GM19397 (cell line): ENCODE results near the gene C12orf43.

ENCODE experiments used
- ATAC-seq: cut with Tn5 transposase; IDR thresholded peaks from one replicate; pipeline ENCODE4 v1.9.1; 2021; ENCODE audit warnings: mild to moderate bottlenecking, moderate library complexity; ENCODE audit not compliant: unreplicated experiment

C12orf43 gene

DNA sequence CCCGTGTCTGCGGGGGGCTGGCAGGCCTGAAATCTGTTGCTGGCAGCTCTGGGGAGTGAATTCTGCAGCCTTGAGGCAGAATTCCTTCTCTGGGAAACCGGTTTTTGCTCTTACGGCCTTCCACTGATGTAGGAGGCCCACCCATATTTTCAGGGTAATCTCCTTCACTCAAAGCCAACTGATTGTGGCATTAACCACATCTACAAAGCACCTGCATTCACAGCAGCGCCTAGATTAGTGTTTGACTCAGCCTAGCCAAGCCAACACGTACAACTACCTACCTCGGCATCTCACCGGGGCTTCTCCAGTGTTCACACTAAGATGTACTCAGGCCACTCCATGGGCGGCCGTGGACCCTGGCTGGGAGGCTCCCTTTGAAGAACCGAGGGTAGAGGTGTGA lies 15.8 kb downstream of the C12orf43 start:
- no peak for ATAC-seq

DNA sequence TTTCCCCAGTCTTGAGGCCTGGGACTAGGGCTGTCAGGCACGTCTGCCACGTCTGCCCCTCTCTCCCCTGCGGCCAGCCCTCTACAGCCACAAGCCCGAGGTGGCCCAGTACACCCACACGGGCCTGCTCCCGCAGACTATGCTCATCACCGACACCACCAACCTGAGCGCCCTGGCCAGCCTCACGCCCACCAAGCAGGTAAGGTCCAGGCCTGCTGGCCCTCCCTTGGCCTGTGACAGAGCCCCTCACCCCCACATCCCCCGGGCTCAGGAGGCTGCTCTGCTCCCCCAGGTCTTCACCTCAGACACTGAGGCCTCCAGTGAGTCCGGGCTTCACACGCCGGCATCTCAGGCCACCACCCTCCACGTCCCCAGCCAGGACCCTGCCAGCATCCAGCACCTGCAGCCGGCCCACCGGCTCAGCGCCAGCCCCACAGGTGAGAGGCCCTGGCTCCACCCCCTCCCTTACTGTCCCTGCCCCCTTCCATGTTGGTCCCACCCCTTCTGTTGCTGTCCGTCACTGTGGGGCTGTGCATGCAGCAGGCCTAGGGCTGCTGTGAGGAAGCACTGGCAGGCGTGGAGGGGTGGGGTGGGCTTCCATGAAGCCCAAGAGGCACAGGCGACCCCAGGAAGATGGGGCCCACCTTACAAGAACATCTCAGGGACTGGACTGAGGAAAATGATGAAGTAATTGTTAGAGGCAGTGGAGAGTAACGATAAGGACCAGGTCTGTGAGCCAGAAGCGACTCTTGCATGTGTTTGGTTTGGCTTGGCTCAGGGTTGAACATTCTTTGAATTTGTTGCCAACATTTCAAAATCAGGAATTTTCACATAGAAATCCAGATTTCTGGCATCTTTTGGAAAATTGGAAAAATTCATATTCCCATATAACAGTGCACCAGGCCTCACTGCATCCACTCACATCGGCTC lies 16.8 kb downstream of the C12orf43 start:
- no peak for ATAC-seq

DNA sequence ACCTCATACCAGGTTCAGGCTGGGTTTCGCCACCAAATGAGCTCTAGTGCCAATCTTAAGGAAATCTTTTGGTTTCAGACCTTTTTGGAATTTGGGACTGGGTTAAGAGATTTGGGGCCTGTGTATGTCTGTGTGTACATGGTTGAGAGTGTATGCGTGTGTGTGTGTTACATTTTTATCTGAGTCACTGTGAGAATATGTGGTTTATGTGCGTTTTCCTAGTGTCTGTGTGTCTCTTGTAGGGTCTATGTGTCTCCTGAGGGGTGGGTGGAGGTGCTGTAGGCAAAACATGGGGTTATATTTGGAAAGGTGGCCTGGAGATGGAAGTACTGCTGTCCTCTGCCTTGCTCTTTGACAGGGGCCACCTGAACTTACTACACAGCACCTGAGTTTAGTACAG lies 17.9 kb downstream of the C12orf43 start:
- ATAC-seq: no peak

DNA sequence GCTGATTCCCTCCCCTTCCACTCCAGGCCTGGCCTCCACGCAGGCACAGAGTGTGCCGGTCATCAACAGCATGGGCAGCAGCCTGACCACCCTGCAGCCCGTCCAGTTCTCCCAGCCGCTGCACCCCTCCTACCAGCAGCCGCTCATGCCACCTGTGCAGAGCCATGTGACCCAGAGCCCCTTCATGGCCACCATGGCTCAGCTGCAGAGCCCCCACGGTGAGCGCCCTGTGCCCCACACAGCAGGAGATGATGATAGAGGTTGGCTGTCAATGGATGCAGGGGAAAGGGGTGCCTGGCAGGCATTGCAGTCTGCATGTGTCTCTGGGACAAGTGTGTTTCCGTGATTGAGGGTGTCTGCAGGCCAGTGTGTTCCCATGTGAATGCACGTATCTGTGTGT lies 18.8 kb downstream of the C12orf43 start:
- no peak for ATAC-seq

DNA sequence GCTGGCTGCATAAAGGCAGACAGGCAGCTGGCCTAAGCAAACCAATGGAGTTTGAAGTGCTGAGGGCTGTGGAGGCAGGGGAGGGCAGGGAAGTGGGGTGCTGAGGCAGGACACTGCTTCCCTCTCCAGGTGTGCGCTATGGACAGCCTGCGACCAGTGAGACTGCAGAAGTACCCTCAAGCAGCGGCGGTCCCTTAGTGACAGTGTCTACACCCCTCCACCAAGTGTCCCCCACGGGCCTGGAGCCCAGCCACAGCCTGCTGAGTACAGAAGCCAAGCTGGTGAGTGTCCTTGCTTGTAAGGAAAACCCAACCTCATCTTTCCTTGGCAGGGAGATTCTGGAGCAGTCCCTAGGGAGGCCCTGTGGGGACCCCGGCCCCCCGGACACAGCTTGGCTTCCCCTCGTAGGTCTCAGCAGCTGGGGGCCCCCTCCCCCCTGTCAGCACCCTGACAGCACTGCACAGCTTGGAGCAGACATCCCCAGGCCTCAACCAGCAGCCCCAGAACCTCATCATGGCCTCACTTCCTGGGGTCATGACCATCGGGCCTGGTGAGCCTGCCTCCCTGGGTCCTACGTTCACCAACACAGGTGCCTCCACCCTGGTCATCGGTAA lies 20.0 kb downstream of the C12orf43 start:
- ATAC-seq: no peak

DNA sequence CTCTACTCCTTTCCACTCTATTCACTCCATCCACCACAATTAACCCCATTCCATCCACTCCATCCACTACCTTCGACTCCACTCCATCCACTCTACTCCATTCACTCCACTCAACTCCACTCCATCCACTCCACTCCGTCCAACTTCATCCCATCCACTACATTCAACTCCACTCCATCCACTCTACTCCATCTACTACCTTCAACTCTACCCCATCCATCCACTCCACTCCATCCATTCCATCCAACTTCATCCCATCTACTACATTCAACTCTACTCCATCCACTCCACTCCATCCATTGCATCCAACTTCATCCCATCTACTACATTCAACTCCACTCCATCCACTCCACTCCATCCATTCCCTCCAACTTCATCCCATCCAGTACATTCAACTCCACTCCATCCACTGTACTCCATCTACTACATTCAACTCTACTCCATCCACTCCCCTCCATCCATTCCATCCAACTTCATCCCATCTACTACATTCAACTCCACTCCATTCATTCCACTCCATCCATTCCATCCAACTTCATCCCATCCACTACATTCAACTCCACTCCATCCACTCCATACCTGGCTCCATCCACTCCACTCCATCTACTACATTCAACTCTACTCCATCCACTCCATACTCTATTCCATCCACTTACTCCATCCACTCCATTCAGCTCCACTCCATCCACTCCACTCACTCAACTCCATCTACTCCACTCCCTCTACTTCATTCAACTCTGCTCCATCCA lies 21.5 kb downstream of the C12orf43 start:
- no peak for ATAC-seq

DNA sequence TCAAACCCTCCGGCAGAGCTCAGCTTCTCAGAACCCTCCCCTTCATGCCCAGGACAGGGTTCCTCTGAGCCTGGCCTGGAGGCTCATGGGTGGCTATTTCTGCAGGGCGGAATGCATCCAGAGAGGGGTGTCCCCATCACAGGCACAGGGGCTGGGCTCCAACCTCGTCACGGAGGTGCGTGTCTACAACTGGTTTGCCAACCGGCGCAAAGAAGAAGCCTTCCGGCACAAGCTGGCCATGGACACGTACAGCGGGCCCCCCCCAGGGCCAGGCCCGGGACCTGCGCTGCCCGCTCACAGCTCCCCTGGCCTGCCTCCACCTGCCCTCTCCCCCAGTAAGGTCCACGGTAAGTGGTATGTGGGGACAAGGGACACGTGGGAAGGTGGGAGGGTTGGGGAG lies 22.2 kb downstream of the C12orf43 start:
- ATAC-seq: no peak

DNA sequence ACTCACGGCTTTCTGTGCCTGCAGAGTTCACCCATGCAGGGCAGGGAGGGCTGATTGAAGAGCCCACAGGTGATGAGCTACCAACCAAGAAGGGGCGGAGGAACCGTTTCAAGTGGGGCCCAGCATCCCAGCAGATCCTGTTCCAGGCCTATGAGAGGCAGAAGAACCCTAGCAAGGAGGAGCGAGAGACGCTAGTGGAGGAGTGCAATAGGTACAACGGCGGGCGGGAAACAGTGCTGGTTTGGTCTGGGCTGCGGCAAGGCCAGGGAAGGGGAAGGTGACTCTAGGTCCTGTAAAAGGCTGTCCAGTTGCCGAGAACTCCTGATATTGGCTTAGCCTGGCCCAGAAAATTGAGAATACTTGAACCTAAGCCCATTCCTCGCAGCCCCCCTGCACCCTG lies 22.8 kb downstream of the C12orf43 start:
- ATAC-seq: no peak

DNA sequence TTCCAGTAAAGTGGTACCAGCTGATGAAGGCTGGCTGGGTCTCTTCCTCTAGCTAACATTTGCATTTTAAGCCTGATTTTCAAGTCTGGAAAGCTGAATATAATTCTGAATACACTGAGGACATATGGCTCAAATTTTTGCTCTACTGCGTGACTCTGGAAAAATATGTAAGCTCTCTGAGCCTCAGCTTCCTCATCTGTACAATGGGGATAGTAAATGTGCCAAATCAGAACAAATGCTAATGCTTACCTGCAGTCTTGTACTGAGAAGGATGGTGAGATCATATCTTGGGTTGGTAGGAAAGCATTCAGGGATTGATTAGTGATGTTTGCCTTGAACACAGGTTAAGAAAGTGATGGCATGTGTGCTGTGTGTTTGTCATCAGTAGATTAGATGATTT lies 23.3 kb downstream of the C12orf43 start:
- no peak for ATAC-seq

DNA sequence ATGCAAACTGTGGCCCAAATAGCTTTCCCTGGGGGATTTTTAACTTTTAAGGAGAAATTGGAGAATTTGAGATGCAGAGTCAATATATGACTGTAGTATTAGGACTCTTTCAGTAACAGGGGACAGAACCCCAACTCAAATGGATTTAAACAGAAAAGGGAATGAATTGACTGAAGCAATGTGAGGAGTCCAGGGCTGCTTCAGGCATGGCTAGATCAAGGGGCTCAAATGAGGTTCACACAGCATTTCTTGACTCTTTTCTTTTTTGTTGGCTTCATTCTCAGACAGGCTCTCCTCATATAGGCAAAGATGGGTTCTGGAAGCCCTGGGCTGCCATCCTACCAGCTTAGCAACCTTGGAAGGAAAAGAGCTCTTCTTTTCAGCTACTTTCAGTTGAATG lies 24.3 kb downstream of the C12orf43 start:
- no peak for ATAC-seq

DNA sequence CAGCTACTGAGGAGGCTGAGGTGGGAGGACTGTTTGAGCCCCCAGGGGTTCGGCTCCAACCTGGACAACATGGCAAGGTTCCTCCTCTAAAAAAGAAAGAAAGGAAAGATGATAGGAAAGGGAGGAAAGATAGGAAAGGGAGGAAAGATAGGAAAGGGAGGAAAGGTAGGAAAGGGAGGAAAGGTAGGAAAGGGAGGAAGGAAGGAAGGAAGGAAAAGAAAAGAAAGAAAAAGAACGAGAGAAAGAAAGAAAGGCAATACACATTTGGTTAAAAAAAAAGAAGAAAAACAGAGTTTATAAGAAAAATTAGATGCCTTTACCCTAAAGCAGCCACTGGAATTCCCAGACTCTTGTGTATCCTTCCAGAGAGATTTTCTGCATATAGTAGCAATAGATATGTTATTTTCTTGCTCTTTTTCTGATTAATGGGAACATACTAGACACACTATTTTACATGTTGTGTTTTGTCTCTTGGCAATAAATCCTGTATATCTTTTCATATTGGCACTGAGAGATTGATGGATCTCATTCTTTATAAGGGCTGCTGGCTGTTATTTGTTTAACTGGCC lies 25.7 kb downstream of the C12orf43 start:
- no peak for ATAC-seq

DNA sequence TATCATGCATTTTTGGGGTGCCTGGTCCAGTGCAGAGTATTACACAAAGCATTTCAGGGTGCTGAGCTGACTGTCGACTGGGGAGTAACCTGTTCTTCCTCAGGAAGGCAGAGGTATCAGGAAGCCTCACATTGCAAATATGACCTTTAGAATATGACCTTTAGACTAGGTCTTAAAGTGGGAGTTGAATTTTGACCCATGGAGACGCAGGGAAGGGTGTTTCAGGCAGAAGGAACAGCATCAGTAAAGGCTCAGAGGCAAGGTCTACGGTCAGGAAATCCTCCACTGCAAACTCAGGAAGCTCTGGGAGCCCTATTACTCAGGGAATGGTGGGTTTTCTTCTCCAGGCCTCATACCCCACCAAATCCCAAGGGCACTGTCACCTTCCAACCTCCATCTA lies 26.6 kb downstream of the C12orf43 start:
- ATAC-seq: no peak

DNA sequence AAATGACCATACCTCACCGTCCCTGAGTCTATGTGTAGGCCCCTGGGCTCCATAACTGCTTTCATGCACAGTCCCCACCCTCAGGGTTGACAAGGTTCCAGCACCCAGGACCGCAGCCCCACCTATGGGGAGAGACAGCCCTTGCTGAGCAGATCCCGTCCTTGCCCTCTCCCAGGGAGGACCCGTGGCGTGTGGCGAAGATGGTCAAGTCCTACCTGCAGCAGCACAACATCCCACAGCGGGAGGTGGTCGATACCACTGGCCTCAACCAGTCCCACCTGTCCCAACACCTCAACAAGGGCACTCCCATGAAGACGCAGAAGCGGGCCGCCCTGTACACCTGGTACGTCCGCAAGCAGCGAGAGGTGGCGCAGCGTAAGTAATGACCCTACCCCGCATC lies 27.6 kb downstream of the C12orf43 start:
- no peak for ATAC-seq

DNA sequence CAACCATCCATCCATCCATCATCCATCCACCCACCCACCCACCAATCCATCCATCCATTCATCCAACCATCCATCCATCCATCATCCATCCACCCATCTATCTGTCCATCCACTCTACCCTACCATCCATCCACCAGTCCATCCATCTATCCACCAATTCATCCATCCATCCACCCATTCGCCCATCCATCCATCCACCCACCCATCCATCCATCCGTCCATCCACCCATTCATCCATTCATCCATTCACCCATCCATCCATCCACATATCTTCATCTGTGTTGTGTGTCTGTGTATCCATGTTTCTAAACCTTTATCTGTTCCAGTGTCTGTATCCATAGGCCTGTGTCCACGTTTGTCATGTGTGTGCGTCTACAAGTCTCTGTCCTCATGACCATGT lies 28.1 kb downstream of the C12orf43 start:
- no peak for ATAC-seq

DNA sequence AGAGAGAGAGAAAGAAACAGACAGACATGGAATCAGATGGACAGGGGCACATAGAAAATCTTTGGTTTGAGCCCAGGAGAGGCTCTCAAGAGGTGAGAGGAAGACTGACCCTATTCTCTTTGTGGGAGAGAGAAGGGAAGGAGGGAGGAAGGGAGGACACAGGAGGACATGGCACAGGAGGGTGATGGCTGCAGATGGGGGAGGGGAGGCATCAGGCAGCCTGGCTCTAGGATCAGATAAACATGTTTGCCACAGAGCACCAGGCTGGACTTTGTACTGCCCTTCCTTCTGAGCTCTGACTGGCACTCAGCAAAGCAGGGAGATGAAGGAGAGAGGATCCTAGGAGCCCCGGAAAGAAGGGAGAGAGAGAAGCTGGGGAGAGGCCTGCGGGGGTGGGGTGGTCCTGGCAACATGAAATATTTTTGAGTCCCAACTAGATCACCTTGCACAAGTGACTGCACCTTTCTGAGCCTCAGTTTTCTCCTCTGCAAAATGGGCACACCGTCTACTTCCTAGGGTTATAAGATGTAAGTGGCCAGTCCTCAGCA lies 31.9 kb downstream of the C12orf43 start:
- ATAC-seq: no peak

DNA sequence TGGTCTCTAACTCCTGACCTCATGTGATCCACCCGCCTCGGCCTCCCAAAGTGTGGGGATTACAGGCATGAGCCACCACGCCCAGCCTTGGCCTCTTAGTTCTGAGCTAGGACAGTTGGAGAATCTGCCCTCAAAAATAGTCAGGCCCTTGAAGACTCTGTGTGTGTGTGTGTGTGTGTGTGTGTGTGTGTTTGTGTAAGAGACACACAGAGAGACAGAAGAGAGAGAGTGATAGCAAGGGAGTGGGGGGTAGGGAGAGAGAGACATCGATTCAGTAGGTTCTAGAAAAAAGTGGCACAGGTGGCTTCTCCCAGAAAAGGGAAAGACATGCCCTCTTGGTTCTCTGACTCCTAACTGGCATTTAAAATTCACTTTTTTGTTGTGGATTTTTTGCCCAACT lies 32.5 kb downstream of the C12orf43 start:
- ATAC-seq: no peak

DNA sequence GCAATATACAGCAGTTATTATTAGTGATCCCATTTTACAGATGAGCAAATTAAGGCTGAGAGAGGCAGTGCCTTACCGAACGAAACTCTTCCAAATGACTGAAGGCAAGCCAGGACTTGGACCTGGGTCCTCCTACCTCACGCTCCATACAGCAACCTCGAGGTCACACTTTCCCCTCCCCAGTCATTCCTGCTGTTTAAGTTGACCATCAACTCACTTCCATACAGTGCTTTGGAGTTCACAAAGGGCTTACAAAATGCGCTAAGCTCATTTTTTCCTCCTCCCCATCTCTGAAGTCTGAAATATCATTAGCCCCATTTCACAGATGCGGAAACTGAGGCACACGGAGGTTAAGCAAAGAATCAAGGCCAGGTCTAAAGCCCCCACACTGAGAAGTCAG lies 33.6 kb downstream of the C12orf43 start:
- no peak for ATAC-seq

DNA sequence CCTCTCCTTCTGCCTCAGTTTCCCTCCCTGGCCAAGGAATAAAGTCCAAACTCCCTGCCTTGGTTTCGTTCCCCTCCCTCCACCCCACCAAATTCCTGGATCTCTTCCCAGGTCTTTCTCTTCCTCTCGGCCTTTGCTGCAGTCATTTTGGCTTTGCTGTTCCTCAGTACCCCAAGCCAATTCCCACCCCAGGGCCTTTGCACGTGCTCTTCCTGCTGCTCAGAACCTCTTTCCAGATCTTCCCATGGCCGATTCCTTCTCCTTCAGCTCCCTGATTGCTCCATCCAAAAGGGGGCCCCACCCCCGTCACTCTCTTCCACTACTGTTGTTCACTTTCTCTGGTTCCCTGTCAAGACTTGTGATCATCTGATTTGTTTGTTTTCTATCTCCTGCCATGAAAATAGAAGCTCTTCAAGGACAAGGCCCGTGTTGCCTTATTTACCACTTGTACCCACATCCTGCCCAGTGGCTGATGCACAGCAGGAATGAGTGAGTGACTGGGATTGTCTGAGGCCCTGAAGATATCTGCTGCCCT lies 34.8 kb downstream of the C12orf43 start:
- no peak for ATAC-seq

DNA sequence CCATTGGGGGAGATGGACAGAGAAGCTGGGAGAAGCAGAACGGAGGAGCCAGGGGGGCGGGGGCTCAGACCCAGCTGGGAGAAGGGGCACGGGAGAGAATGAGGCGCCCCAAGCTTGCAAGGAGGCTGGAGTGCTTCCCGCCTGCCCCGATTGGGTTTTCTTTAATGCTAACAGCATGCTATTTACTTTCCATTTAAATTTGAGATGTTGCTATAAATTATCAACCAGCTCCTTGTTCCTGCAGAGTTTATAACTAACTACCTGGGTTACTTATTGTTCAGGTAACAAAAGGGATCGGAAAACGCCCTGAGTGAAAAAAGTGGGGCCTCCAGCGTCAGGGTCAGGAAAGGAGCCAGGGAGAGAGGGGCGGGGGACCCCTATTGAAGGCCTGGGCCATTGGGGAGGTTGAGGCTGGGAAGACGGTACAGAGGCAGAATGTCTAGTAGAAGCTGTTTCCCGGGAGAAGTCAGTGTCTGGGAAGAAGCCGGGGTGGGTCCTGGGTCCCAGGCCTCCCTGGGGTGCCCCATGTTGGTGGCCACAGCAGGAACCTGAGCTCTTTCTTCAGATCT lies 35.4 kb downstream of the C12orf43 start:
- no peak for ATAC-seq

DNA sequence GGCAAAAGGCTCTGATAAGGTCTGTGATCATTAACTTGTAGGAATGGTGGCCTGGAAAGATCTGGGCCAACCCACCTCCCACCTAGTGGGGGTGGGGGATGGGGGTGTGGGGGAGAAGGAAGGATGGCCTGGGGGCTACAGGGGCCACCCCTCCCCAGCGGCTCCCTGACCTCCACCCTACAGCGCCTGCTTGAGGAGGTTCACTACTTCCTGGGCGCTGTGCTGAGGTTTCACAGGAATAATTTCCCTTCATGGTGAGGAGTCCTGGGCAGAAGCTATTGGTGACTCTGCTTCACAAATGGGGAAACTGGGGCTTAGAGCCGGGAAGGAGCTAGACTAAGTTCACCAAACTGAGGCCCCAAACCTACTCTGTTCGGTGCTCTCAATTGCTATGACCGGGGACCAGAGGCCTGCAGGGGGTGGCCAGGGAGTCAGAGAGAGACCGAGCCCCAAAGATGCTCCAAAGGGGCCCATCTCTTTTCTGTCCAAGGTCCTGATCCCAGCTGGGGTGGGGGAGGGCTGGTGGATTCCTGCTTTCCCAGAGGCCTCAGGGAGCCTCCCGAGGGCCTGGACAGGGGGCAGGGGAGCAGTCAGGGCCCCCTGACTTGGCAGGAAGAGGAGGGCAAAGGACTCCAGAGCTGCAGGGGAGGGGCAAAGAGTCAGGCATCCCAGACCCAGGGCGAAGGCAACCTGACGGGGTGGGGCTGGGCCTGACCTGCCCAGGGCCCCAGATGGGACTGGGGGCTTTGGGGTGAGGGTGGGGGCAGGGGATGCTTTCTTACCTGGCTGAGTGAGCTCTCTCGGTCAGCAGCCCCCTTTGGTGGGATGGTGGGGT lies 36.2 kb downstream of the C12orf43 start:
- ATAC-seq: no peak
